Measurements from ENCODE around the gene DGKG.

The DGKG gene

GRCh38 chr3:186366206-186366605, 4.2 kb upstream of the DGKG start:
- DNase-seq (ENCODE audit: insufficient read length) (no peak), FAIRE-seq (no peak)
- no peak for TF ChIP-seq TAF1 (IDR thresholded peaks at IDR 0.05; ENCODE audit: borderline replicate concordance, low read depth, low read length)
- no peak for TF ChIP-seq POLR2AphosphoS5 (IDR thresholded peaks at IDR 0.05; ENCODE audit: low read depth, low read length)

DNA sequence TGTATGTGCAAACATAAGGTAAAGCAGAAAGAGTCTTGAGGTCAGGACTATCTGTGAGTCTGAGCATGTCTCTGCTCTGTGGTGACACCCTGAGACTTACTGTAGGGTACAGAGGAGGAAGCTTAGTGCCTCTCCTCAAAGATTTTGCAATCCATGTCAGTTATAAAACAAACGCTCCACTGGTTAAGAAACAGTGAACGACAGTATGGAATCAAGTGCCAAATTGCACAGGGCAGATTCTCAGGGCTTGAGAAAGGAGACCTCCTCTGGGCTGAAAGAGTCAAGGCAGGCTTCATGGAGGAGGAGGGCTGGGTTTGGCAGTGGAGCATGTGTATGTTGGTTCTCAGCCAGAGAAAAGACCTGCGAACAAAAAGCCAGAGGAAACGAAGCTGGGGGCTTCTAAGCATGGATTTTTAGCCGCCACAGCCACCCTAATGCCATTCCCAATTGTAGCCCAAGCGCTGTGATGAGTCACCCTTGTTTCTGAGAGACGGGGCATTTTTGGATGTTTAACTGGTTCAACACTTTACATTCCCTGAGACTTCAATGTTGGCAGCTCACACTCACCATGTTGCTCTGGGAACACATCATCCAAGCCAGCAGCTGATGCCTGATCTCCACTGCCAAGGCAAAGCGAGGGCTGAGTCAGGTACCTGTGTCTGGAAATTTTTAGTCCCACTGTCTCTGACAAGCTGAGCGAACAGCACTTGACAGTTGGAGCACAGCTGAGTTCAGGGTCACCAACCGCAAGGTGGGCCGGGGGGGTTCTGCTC, 3.4 kb upstream of the DGKG start:
- DNase-seq (ENCODE audit: insufficient read length), result no peak
- no peak for TF ChIP-seq POLR2AphosphoS5 (IDR thresholded peaks at IDR 0.05; ENCODE audit: low read depth, low read length)
- TF ChIP-seq POLR2A (IDR thresholded peaks at IDR 0.05; ENCODE audit: low read depth, low read length), result no peak
- TF ChIP-seq TAF1 (IDR thresholded peaks at IDR 0.05; ENCODE audit: borderline replicate concordance, low read depth, low read length), result no peak
- FAIRE-seq, result no peak

- no peak for DNase-seq (ENCODE audit: insufficient read length)
- no peak for TF ChIP-seq POLR2A (IDR thresholded peaks at IDR 0.05; ENCODE audit: low read depth, low read length)
- TF ChIP-seq POLR2AphosphoS5 (IDR thresholded peaks at IDR 0.05; ENCODE audit: low read depth, low read length), result no peak
- no peak for TF ChIP-seq TAF1 (IDR thresholded peaks at IDR 0.05; ENCODE audit: borderline replicate concordance, low read depth, low read length)
- FAIRE-seq, result no peak
These were observed 954 bp upstream of the DGKG start for GRCh38 chr3:186362988-186363387.

DNA sequence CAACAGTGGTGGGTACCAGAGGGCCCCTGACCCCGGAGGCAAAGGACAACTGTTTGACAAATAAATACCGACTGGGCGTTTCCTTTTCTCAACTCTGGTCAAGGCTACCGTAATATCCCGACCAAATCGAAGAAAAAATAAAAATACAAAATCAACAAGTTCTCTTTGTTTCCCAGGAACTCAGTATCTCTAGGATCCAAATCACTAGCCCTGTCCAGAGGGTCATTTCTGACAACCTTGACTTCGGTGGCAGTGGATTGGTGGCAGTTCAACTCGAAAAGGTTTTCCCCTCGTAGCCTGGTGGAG, 456 bp upstream of the DGKG start:
- no peak for DNase-seq (ENCODE audit: insufficient read length)
- no peak for FAIRE-seq
- TF ChIP-seq TAF1 (IDR thresholded peaks at IDR 0.05; ENCODE audit: borderline replicate concordance, low read depth, low read length), result no peak

DNA sequence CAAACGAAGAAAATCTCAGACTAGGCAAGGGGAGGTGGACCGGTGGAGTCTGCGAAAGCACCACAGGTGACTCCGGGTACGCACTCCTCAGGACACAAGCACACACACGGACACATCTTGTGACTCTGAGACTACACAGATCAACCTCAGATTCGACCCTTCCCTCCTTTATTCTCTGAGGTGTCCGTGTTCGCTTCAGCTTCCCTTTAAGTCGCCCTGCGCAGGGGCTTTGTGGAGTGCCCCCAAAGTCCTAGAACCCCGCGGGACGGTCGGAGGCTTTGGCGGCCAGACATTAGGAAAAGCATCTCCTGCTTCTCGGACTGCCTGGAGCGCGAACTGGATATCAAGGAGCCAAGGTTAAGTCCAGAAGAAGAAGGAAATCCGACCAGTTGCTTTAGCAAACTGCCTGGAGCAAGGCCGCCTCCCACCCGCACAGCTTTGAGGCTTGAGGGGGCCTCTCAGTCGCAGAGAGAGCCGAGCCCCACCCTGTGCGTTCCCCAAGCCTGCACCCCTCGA, 730 bp downstream of the DGKG start:
- TF ChIP-seq TAF1 (IDR thresholded peaks at IDR 0.05; ENCODE audit: borderline replicate concordance, low read depth, low read length) (no peak), POLR2A (IDR thresholded peaks at IDR 0.05; ENCODE audit: low read depth, low read length) (no peak), POLR2AphosphoS5 (IDR thresholded peaks at IDR 0.05; ENCODE audit: low read depth, low read length) (no peak)
- DNase-seq (ENCODE audit: insufficient read length) (no peak), FAIRE-seq (no peak)

GRCh38 chr3:186360779-186361178, 1.3 kb downstream of the DGKG start:
- no peak for DNase-seq (ENCODE audit: insufficient read length)
- no peak for FAIRE-seq
- TF ChIP-seq POLR2AphosphoS5 (IDR thresholded peaks at IDR 0.05; ENCODE audit: low read depth, low read length) (no peak), POLR2A (IDR thresholded peaks at IDR 0.05; ENCODE audit: low read depth, low read length) (no peak), TAF1 (IDR thresholded peaks at IDR 0.05; ENCODE audit: borderline replicate concordance, low read depth, low read length) (no peak)

DNA sequence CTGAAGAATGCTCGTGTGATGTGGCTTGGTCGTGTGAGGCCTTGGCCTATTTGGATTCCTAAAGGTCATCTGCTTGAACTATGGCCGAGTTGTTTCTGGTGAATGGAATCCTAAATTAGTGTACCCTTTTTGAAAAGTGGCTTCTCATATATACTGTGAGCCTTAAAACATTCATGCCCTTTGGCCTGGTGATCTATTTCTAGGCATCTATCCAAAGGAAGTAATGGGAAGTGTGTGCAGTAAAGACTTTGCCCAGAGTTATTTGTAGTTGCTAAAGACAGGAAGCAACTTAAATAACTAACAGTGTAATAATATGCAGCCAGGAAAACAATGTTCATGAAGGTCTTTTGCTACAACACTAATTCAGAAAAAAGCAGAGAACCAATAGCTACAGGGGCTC, 3.0 kb downstream of the DGKG start:
- DNase-seq (ENCODE audit: insufficient read length), result no peak
- no peak for FAIRE-seq
- TF ChIP-seq TAF1 (IDR thresholded peaks at IDR 0.05; ENCODE audit: borderline replicate concordance, low read depth, low read length) (no peak), POLR2AphosphoS5 (IDR thresholded peaks at IDR 0.05; ENCODE audit: low read depth, low read length) (no peak), POLR2A (IDR thresholded peaks at IDR 0.05; ENCODE audit: low read depth, low read length) (no peak)

- FAIRE-seq (no peak), DNase-seq (ENCODE audit: insufficient read length) (no peak)
- no peak for TF ChIP-seq POLR2A (IDR thresholded peaks at IDR 0.05; ENCODE audit: low read depth, low read length)
- TF ChIP-seq POLR2AphosphoS5 (IDR thresholded peaks at IDR 0.05; ENCODE audit: low read depth, low read length), result no peak
- no peak for TF ChIP-seq TAF1 (IDR thresholded peaks at IDR 0.05; ENCODE audit: borderline replicate concordance, low read depth, low read length)
These were observed 5.9 kb downstream of the DGKG start for GRCh38 chr3:186356152-186356551.

GRCh38 chr3:186354100-186354499, 7.9 kb downstream of the DGKG start:
- no peak for TF ChIP-seq POLR2AphosphoS5 (IDR thresholded peaks at IDR 0.05; ENCODE audit: low read depth, low read length)
- TF ChIP-seq POLR2A (IDR thresholded peaks at IDR 0.05; ENCODE audit: low read depth, low read length), result no peak
- TF ChIP-seq TAF1 (IDR thresholded peaks at IDR 0.05; ENCODE audit: borderline replicate concordance, low read depth, low read length), result no peak
- DNase-seq (ENCODE audit: insufficient read length), result no peak
- no peak for FAIRE-seq

DNA sequence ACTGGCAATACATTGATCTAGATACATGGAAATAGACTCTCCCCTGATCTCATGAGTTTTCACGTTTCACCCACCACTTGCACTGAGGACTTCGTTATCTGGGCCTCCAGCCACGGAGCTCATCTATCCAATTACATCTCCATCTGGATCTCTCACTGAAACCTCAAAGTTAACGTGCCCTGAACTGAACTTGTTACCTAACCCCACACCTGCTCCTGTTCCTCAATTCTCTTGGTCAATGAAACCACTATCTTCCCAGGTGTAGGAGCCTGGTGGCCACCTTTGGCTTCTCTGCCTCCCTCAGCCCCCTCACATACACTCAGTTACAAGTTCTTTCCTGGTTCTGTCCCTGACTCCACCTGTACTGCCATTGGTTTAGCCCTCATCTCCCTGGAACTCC, 9.7 kb downstream of the DGKG start:
- TF ChIP-seq POLR2A (IDR thresholded peaks at IDR 0.05; ENCODE audit: low read depth, low read length), result no peak
- no peak for TF ChIP-seq POLR2AphosphoS5 (IDR thresholded peaks at IDR 0.05; ENCODE audit: low read depth, low read length)
- TF ChIP-seq TAF1 (IDR thresholded peaks at IDR 0.05; ENCODE audit: borderline replicate concordance, low read depth, low read length), result no peak
- DNase-seq (ENCODE audit: insufficient read length) (no peak), FAIRE-seq (no peak)

DNA sequence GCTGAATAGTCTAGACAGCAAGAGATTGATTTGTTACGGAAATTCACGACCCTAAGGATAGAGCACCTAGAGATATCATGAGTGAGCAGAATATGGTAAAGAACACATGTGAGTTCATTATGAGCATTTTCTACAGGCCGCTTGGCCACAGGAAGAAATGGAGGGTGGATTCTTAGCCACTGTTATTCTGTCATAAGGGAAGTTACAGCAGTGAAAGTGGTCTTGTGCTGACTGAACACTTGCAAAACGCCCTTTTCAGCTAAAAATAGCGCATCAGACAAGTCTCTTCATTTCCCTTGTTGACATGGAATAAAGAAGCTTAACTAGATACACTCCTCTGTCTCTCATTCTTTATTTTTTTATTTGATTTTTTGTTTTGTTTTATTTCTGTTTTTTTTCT, 19.8 kb downstream of the DGKG start:
- FAIRE-seq (no peak), DNase-seq (ENCODE audit: insufficient read length) (no peak)
- no peak for TF ChIP-seq TAF1 (IDR thresholded peaks at IDR 0.05; ENCODE audit: borderline replicate concordance, low read depth, low read length)
- TF ChIP-seq POLR2AphosphoS5 (IDR thresholded peaks at IDR 0.05; ENCODE audit: low read depth, low read length), result no peak
- TF ChIP-seq POLR2A (IDR thresholded peaks at IDR 0.05; ENCODE audit: low read depth, low read length), result no peak

GRCh38 chr3:186340204-186340603, 21.8 kb downstream of the DGKG start:
- no peak for FAIRE-seq

More at GRCh38 chr3:186340204-186340603, 21.8 kb downstream of the DGKG start:
- no peak for DNase-seq (ENCODE audit: insufficient read length)
- no peak for TF ChIP-seq TAF1 (IDR thresholded peaks at IDR 0.05; ENCODE audit: borderline replicate concordance, low read depth, low read length)
- no peak for TF ChIP-seq POLR2AphosphoS5 (IDR thresholded peaks at IDR 0.05; ENCODE audit: low read depth, low read length)
- no peak for TF ChIP-seq POLR2A (IDR thresholded peaks at IDR 0.05; ENCODE audit: low read depth, low read length)

Data from GM12892 (cell line).